Stimulated activated CD8-positive, alpha-beta memory T cell treated with anti-CD3 and anti-CD28 coated beads, Interleukin-4, amount 100 ng/mL, for 4 hours (primary cell): ENCODE data around the gene GRM1.

ENCODE experiments used
- DNase-seq, 2 donors: peaks; one replicate each; pipeline ENCODE4 v3.0.0-alpha.2; 2020; ENCODE audit warnings: low read depth in 2 of 2, low spot score in 1 of 2

GRM1 gene

GRCh38 chr6:146434732-146435390, 406.0 kb downstream of the GRM1 start:
- no peak for DNase-seq

- no peak for DNase-seq
These were observed 413.0 kb downstream of the GRM1 start for GRCh38 chr6:146441907-146442306.

- no peak for DNase-seq
These were observed 415.3 kb downstream of the GRM1 start for GRCh38 chr6:146444189-146444588.

GRCh38 chr6:146445233-146445632, 416.4 kb downstream of the GRM1 start:
- no peak for DNase-seq

- DNase-seq = no peak
These were observed 428.0 kb downstream of the GRM1 start for GRCh38 chr6:146456886-146457285.

- DNase-seq = no peak
These were observed 432.1 kb downstream of the GRM1 start for GRCh38 chr6:146460941-146461340.

GRCh38 chr6:146470091-146470770, 441.4 kb downstream of the GRM1 start:
- DNase-seq = no peak

- DNase-seq = no peak
These were observed 444.1 kb downstream of the GRM1 start for GRCh38 chr6:146472918-146473317.

GRCh38 chr6:146481527-146481926, 452.7 kb downstream of the GRM1 start:
- no peak for DNase-seq

- DNase-seq = no peak
These were observed 455.5 kb downstream of the GRM1 start for GRCh38 chr6:146484411-146484810.
